H1 (cell line): Measurements from ENCODE around the gene CADPS. TPM values are rescaled to one million over a fixed set of nuclear protein-coding genes. Genes with fewer than 3 reads are reported as not detected.

Source experiments
- CTCF ChIA-PET: fragments of 300-600 bp; sonication (Branson Sonifier 250); formaldehyde crosslinking; loops from one replicate; lab custom pipeline; 2021; ENCODE audit not compliant: partially characterized antibody; lab: Charles Lee
- POLR2A ChIA-PET: fragments of 300-600 bp; sonication (Branson Sonifier 250); formaldehyde crosslinking; loops from one replicate; lab custom pipeline; 2021; ENCODE audit warnings: inconsistent platforms; ENCODE audit not compliant: partially characterized antibody; lab: Charles Lee
- DNase-seq, 2 experiments: peaks; one replicate each; pipeline versions ENCODE4 v3.0.0 to v3.0.0-alpha.2; 2010 to 2022; ENCODE audit warnings: low spot score in 2 of 2, low read depth in 1 of 2, mixed read lengths in 1 of 2
- FAIRE-seq: peaks from 2 replicates; lab custom pipeline; 2011; peaks lifted over from hg19 to GRCh38; lab: Jason Lieb, UNC
- H2AFZ ChIP-seq: 2 replicates; pipeline ENCODE4 v1.8.1; 2012; ENCODE audit warnings: low read length, inconsistent platforms
- H2AK5ac ChIP-seq: 2 replicates; pipeline ENCODE4 v1.6.1; 2013; ENCODE audit warnings: low read depth, low read length
- H2BK120ac ChIP-seq: replicated peaks from 2 replicates; pipeline ENCODE3; 2013; ENCODE audit warnings: low read depth, low read length, inconsistent platforms
- H2BK12ac ChIP-seq: 2 replicates; pipeline ENCODE4 v1.6.1; 2013; ENCODE audit warnings: low read depth, low read length
- H2BK15ac ChIP-seq: 2 replicates; pipeline ENCODE4 v1.6.1; 2013; ENCODE audit warnings: low read length
- H2BK20ac ChIP-seq: 2 replicates; pipeline ENCODE4 v1.6.1; 2013; ENCODE audit warnings: low read length
- H2BK5ac ChIP-seq: 2 replicates; pipeline ENCODE4 v1.6.1; 2013; ENCODE audit warnings: low read depth, low read length
- H3K14ac ChIP-seq: 2 replicates; pipeline ENCODE4 v1.6.1; 2013; ENCODE audit warnings: inconsistent platforms; ENCODE audit not compliant: insufficient read length
- H3K18ac ChIP-seq: 2 replicates; pipeline ENCODE4 v1.6.1; 2013; ENCODE audit warnings: low read length; ENCODE audit errors: extremely low read depth
- H3K23ac ChIP-seq: 2 replicates; pipeline ENCODE4 v1.6.1; 2013; ENCODE audit warnings: inconsistent platforms; ENCODE audit not compliant: insufficient read length
- H3K23me2 ChIP-seq: 2 replicates; pipeline ENCODE4 v1.6.1; 2013; ENCODE audit warnings: low read depth, low read length
- H3K27ac ChIP-seq: 2 replicates; pipeline ENCODE4 v1.6.1; 2011; ENCODE audit warnings: low read depth, low read length, inconsistent platforms
- H3K27me3 ChIP-seq, 4 experiments: replicated peaks in 1 of 4; 1 replicate in 1 of 4; 2 replicates in 3 of 4; pipeline versions ENCODE4 v1.6.1 to v1.8.1; 2011 to 2013; ENCODE audit warnings: low read length in 3 of 4, mild to moderate bottlenecking in 3 of 4, inconsistent platforms in 2 of 4, mixed read lengths in 2 of 4, moderate library complexity in 1 of 4; ENCODE audit not compliant: control insufficient read depth in 3 of 4, insufficient read depth in 3 of 4; ENCODE audit errors: extremely low read depth in 1 of 4
- H3K36me3 ChIP-seq, 4 experiments: 2 replicates each; pipeline versions ENCODE4 v1.6.1 to v1.8.1; 2011 to 2013; ENCODE audit warnings: mild to moderate bottlenecking in 4 of 4, low read length in 3 of 4, moderate library complexity in 2 of 4, control low read depth in 1 of 4, inconsistent platforms in 1 of 4; ENCODE audit not compliant: insufficient read depth in 4 of 4, control insufficient read depth in 2 of 4
- H3K4ac ChIP-seq: replicated peaks from 2 replicates; pipeline ENCODE3; 2013; ENCODE audit warnings: low read length, low read depth, mixed read lengths, inconsistent platforms; ENCODE audit not compliant: insufficient read length
- H3K4me1 ChIP-seq, 4 experiments: replicated peaks in 1 of 4; 1 replicate in 1 of 4; 2 replicates in 3 of 4; pipeline versions ENCODE4 v1.6.1 to v1.8.1; 2011 to 2013; ENCODE audit warnings: low read length in 3 of 4, inconsistent platforms in 2 of 4, mixed read lengths in 1 of 4; ENCODE audit not compliant: insufficient read depth in 4 of 4, control insufficient read depth in 3 of 4
- H3K4me2 ChIP-seq, 2 experiments: 2 replicates each; pipeline versions ENCODE4 v1.6.1 to v1.8.1; 2011 to 2013; ENCODE audit warnings: low read depth in 2 of 2, low read length in 2 of 2, control low read depth in 1 of 2, inconsistent platforms in 1 of 2, mild to moderate bottlenecking in 1 of 2; ENCODE audit not compliant: insufficient read depth in 1 of 2
- H3K4me3 ChIP-seq, 4 experiments: fragments of 200-600, 300-600 bp in 1 of 4; sonication (generic), shearing (Covaris generic), sonication (Bioruptor Twin) in 1 of 4; 2 replicates each; pipeline versions ENCODE4 v1.5.1 to v1.8.1; 2011 to 2016; ENCODE audit warnings: low read length in 4 of 4, low read depth in 3 of 4, control low read depth in 2 of 4, inconsistent platforms in 2 of 4, mild to moderate bottlenecking in 2 of 4, mixed read lengths in 1 of 4, moderate library complexity in 1 of 4; ENCODE audit not compliant: insufficient read depth in 2 of 4; ENCODE audit errors: extremely low read depth in 1 of 4
- H3K56ac ChIP-seq: replicated peaks from 2 replicates; pipeline ENCODE3; 2013; ENCODE audit warnings: low read depth, mild to moderate bottlenecking, mixed read lengths, low read length, inconsistent platforms; ENCODE audit not compliant: insufficient read length
- H3K79me1 ChIP-seq: 2 replicates; pipeline ENCODE4 v1.6.1; 2013; ENCODE audit warnings: low read depth, low read length, control low read depth
- H3K79me2 ChIP-seq, 2 experiments: 2 replicates each; pipeline versions ENCODE4 v1.6.1 to v1.8.1; 2012 to 2013; ENCODE audit warnings: low read length in 2 of 2, mild to moderate bottlenecking in 2 of 2, inconsistent platforms in 1 of 2; ENCODE audit not compliant: insufficient read depth in 2 of 2, control insufficient read depth in 1 of 2
- H3K9ac ChIP-seq, 4 experiments: replicated peaks in 1 of 4; 1 replicate in 1 of 4; 2 replicates in 3 of 4; pipeline versions ENCODE4 v1.6.1 to v1.8.1; 2011 to 2013; ENCODE audit warnings: low read depth in 3 of 4, low read length in 3 of 4, control low read depth in 2 of 4, mild to moderate bottlenecking in 2 of 4, moderate library complexity in 2 of 4, inconsistent platforms in 1 of 4; ENCODE audit errors: extremely low read depth in 1 of 4
- H3K9me3 ChIP-seq, 2 experiments: 2 replicates each; pipeline versions ENCODE4 v1.6.1 to v1.8.1; 2012 to 2013; ENCODE audit warnings: mild to moderate bottlenecking in 2 of 2, moderate library complexity in 2 of 2, control low read depth in 1 of 2, inconsistent platforms in 1 of 2, low read depth in 1 of 2, low read length in 1 of 2, mixed read lengths in 1 of 2; ENCODE audit not compliant: insufficient read depth in 2 of 2
- H4K20me1 ChIP-seq, 2 experiments: replicated peaks in 1 of 2; 2 replicates each; pipeline versions ENCODE3 to v1.8.1; 2011 to 2013; ENCODE audit warnings: inconsistent platforms in 2 of 2, low read length in 2 of 2, mild to moderate bottlenecking in 1 of 2; ENCODE audit not compliant: insufficient read depth in 2 of 2, control insufficient read depth in 1 of 2
- H4K5ac ChIP-seq: 2 replicates; pipeline ENCODE4 v1.6.1; 2013; ENCODE audit warnings: low read length, low read depth, mixed read lengths, inconsistent platforms; ENCODE audit not compliant: insufficient read length
- H4K8ac ChIP-seq: 2 replicates; pipeline ENCODE4 v1.8.0; 2013; ENCODE audit warnings: mild to moderate bottlenecking, moderate library complexity, low read length, inconsistent platforms; ENCODE audit not compliant: insufficient read depth; ENCODE audit errors: extremely low read depth
- H4K91ac ChIP-seq: replicated peaks from 2 replicates; pipeline ENCODE3; 2013; ENCODE audit warnings: low read length, mixed read lengths, inconsistent platforms; ENCODE audit not compliant: insufficient read length
- HDAC6 ChIP-seq: IDR thresholded peaks from one replicate; pipeline ENCODE4 v1.7.1; 2012; ENCODE audit warnings: low read depth, mild to moderate bottlenecking, inconsistent platforms, low read length, moderate library complexity
- RAD21 ChIP-seq, 2 experiments: IDR thresholded peaks in 1 of 2; conservative IDR thresholded peaks in 1 of 2; 2 replicates each; pipeline ENCODE4 v1.6.1; 2011; ENCODE audit warnings: low read depth in 2 of 2, low read length in 2 of 2, improper control_type of control experiment in 1 of 2, inconsistent platforms in 1 of 2, mild to moderate bottlenecking in 1 of 2, moderate library complexity in 1 of 2
- RBBP5 ChIP-seq: IDR thresholded peaks from 2 replicates; pipeline ENCODE4 v1.7.1; 2012; ENCODE audit warnings: low read depth, mild to moderate bottlenecking, inconsistent platforms, low read length, moderate library complexity, borderline replicate concordance
- WGBS, 2 experiments: shearing (Covaris generic) in 1 of 2; methylation state at CpG; one replicate each; pipeline versions ENCODE4 v1.1.6 to v1.1.7; 2013 to 2015; ENCODE audit warnings: low lambda C conversion rate in 2 of 2, mixed read lengths in 2 of 2, inconsistent platforms in 1 of 2, low coverage in 1 of 2, missing lambda C conversion rate in 1 of 2; ENCODE audit not compliant: insufficient replicate concordance in 2 of 2, insufficient coverage in 1 of 2, insufficient read length in 1 of 2; ENCODE audit errors: extremely low coverage in 1 of 2, missing lambda C conversion rate in 1 of 2; 5-methylcytosine and 5-hydroxymethylcytosine counted together
- polyA plus RNA-seq, 7 experiments: library from polyadenylated mRNA; depleted of rRNA in 3 of 7; stranded (reverse) in 5 of 7; unstranded in 2 of 7; fragments of >200 nt in 5 of 7; fragments of 200-250 nt in 2 of 7; gene quantifications; 1 replicate in 5 of 7; 2 replicates in 1 of 7; 4 replicates in 1 of 7; pipeline versions ENCODE4 v1.2.1 to v1.2.3, GENCODE V29; 2011 to 2013; ENCODE audit warnings: missing spikeins in 2 of 7, mixed read lengths in 2 of 7
- total RNA-seq: library from RNA; stranded (reverse); fragmentation: NEBNext Ultra II Directional; extraction: Animal tissue kit (Norgen Biotek cat#: 25700); gene quantifications from 2 replicates; pipeline ENCODE4 v1.2.1, GENCODE V29; 2021

CADPS gene
- total and polyA plus RNA-seq, 2 of the 8 experiments (the other 6 are each of a cell fraction or from before 2014, with no cell fraction given) = 7.1 to 10.2 TPM

- H3K36me3 ChIP-seq = no peaks in the 10 kb centered on the region
- no peak overlapping the region for H2BK15ac ChIP-seq
- CTCF ChIA-PET = interaction anchor here (1.0 to 1.2 kb wide), 2 partner anchors 28 to 61 kb away, joined by 3 read pairs; no protein-coding TSS in a partner anchor
- POLR2A ChIA-PET = interaction anchor here (0.8 kb wide), 1 partner anchor 10 kb away, joined by 3 read pairs; no protein-coding TSS in a partner anchor
- H3K79me2 ChIP-seq = no peaks in the 10 kb centered on the region
- H4K5ac ChIP-seq = no peak overlapping the region
- no peak overlapping the region for H4K91ac ChIP-seq
- H4K8ac ChIP-seq = no peak overlapping the region
- DNase-seq = no peak
- no peaks in the 10 kb centered on the region for H3K79me1 ChIP-seq
- no peaks in the 10 kb centered on the region for H3K23me2 ChIP-seq
- H3K18ac ChIP-seq = no peak overlapping the region
- no peaks in the 10 kb centered on the region for H3K27me3 ChIP-seq
- TF ChIP-seq RAD21 (IDR thresholded peaks at IDR 0.05 in 1 of 2, conservative IDR thresholded peaks at IDR 0.05 in 1 of 2; ENCODE audit: low read depth in 2 of 2, low read length in 2 of 2) (no peak), HDAC6 (no peak), RBBP5 (no peak)
- no peak overlapping the region for H3K27ac ChIP-seq
- H3K23ac ChIP-seq = no peak overlapping the region
- H3K14ac ChIP-seq = no peak overlapping the region
- no peak overlapping the region for H2BK5ac ChIP-seq
- H3K4ac ChIP-seq = no peak overlapping the region
- H2BK12ac ChIP-seq = no peak overlapping the region
- 98% methylated on average over 2 of the region's 2 CpGs; no CpG with 5 or more reads in 1 of the 2 experiments for WGBS, 2 experiments
- no peak overlapping the region for H2AK5ac ChIP-seq
- no peak overlapping the region for H3K9ac ChIP-seq
- H3K56ac ChIP-seq = no peak overlapping the region
- FAIRE-seq = no peak
- H3K4me1 ChIP-seq = no peaks in the 10 kb centered on the region
- H4K20me1 ChIP-seq = no peaks in the 10 kb centered on the region
- H3K4me3 ChIP-seq = no peak overlapping the region
- no peaks in the 10 kb centered on the region for H3K9me3 ChIP-seq
- no peak overlapping the region for H2AFZ ChIP-seq
- H3K4me2 ChIP-seq = no peak overlapping the region
- H2BK120ac ChIP-seq = no peak overlapping the region
- H2BK20ac ChIP-seq = no peak overlapping the region
These were observed 270.9 kb downstream of the CADPS start for GRCh38 chr3:62604298-62604697.
